ENCODE results near the gene VDR. TPM values are rescaled to one million over a fixed set of nuclear protein-coding genes. Genes with fewer than 3 reads are reported as not detected.

VDR gene
- total RNA-seq, 1 experiment from 2014 or later = 0.03 TPM

DNA sequence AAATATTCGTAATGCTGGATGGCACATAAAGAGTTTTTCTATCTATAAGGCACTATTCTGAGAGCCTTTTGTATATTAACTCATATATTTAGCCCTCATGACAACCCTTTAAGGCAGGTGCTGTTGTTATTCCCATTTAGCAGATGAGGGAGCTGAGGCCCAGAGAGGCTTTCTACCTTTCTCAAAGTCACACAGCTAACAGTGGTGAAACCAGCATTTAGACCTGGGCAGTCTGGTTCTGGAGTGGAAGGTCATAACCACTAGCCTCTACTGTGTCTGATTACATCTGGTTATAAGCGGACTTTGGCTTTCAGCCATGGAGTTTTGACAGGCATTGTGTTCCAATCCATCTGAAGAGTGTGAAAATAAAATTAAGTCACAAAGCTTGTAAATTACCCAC, 43.9 kb downstream of the VDR start:
- no peak for DNase-seq
- Histone ChIP-seq H3K27me3 (ENCODE audit: control insufficient read depth, insufficient read depth, low read length) (no peaks in the 10 kb centered on the region), H3K4me3 (ENCODE audit: insufficient read depth, low read depth, low read length) (no peak overlapping the region), H3K36me3 (replicated peaks; ENCODE audit: control insufficient read depth, insufficient read depth, low read length) (no peaks in the 10 kb centered on the region)

DNA sequence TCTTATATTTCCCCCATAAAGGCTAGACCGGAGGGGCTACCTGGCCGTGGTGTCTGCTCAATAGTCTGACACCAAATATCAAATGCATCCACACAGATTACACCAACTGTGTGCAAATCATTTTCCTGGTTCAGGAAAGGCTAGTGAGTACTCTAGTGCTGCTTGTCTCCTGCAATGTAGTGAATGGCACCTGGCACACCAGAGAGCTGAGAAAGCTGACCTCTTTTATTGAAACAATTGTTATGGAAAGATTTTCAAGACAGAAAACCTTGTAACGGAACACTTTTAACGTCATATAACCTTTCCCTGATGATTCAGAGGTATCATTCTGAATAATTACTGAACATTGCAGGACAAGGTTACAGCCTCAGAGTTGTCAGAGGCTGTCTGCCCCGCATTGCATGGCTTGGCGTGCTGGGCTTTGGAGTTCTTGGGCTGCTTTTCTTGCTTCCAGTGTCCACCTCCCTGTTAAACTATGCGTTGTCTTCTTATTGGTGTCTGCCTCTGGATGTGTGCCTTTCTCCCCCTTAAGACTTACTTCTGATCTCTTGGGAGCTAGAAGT, 44.4 kb downstream of the VDR start:
- DNase-seq = no peak
- no peaks in the 10 kb centered on the region for H3K36me3 ChIP-seq (replicated peaks; ENCODE audit: control insufficient read depth, insufficient read depth, low read length)
- no peaks in the 10 kb centered on the region for H3K27me3 ChIP-seq (ENCODE audit: control insufficient read depth, insufficient read depth, low read length)
- no peak overlapping the region for H3K4me3 ChIP-seq (ENCODE audit: insufficient read depth, low read depth, low read length)

DNA sequence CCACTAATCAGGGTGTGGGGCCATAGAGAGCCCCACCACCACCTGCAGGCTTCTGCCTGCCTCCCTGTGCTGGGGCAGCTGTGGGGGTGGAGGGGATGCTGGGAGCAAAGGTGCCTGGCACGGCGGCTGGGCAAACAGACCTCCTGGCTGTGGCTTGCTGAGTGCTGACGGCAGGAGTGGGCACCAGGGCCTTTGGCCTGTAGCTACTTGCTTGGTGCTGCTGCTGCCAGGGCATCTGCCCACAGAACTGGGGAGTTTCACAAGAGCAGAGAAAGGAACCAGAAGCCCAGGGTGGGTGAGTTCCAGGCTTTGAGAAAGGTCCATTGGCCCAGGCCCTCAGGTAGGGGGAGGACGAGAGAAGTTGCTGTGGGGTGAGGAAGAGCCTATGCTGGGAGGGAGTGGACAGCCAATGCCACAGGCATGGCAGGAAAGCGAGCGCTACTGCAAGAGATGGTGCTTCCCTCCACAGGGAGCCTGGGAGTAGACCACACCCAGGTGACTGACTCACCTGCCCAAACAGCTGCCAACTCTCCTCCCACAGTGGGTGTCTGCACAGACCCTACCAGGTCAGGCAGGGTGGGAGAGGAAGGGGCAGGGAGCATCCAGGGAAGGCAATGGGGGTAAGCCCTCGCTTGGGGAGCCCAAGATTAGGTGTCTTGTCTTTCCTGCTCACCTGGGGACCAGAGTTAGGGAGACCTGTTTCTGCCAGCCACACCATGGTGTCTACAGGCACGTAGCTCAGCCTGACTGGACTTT, 46.1 kb downstream of the VDR start:
- Histone ChIP-seq H3K36me3 (replicated peaks; ENCODE audit: control insufficient read depth, insufficient read depth, low read length) (no peaks in the 10 kb centered on the region), H3K27me3 (ENCODE audit: control insufficient read depth, insufficient read depth, low read length) (no peaks in the 10 kb centered on the region), H3K4me3 (ENCODE audit: insufficient read depth, low read depth, low read length) (no peak overlapping the region)
- DNase-seq = no peak

DNA sequence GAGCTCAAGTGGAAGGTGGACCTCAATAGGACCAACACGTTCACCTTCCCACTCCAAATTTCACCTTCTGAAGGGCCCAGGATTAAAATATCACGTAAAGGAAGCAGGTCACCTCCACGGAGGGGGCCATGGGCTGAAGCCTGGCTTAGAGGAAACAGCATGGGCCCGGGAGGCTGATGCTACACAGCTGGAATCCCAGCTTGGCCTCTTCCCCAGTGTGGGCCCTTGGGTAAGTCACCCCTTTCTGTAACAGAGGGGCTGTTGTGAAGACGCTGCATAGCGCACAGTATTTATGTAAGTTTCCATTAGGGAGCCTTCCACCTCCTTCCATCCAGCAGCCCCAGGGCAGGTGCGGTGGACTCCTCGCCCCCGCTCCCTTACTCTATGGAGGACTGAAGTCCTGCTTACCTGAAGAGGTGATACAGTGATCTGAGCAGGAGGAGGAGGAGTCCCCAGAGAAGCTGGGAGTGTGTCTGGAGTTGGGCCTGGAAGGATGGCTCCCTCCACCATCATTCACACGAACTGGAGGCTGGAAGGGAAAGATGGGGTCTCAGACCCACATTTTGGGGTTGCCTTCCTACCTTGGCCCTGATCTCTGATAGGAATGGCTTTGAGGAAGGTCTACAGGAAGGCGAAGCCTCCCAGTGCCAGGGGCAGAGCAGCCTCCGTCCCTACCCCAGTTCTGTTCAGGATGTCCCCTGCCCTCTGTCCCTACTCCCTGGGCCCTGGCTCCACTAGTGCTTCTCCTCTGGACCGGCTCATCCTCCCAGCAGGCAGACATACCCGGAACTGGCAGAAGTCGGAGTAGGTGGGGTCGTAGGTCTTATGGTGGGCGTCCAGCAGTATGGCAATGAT, 47.8 kb downstream of the VDR start:
- H3K36me3 ChIP-seq (replicated peaks; ENCODE audit: control insufficient read depth, insufficient read depth, low read length) = no peaks in the 10 kb centered on the region
- no peak for DNase-seq
- H3K27me3 ChIP-seq (ENCODE audit: control insufficient read depth, insufficient read depth, low read length) = no peaks in the 10 kb centered on the region
- H3K4me3 ChIP-seq (ENCODE audit: insufficient read depth, low read depth, low read length) = no peak overlapping the region

DNA sequence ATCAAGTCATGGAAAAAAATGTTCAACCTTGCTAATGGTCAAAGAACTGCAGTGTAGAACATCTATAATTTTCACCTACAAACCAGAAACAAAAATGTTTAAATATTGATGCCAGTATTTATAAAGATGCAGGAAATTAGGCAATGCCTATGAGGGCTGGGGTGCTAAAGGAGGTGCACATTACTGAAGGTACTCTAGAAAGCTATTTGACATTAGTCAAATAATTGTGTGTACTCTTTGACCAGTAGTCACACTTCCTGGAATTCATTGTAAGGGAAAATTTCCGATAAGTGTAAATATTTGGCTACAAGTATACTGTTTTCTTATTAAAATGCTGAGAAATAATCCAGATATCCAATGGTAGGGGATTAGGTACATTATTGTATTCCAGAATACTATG, 48.7 kb downstream of the VDR start:
- Histone ChIP-seq H3K36me3 (replicated peaks; ENCODE audit: control insufficient read depth, insufficient read depth, low read length) (no peaks in the 10 kb centered on the region), H3K27me3 (ENCODE audit: control insufficient read depth, insufficient read depth, low read length) (no peaks in the 10 kb centered on the region), H3K4me3 (ENCODE audit: insufficient read depth, low read depth, low read length) (no peak overlapping the region)
- no peak for DNase-seq

- Histone ChIP-seq H3K27me3 (ENCODE audit: control insufficient read depth, insufficient read depth, low read length) (no peaks in the 10 kb centered on the region; the same call in 1 of the 2 replicates), H3K36me3 (replicated peaks; ENCODE audit: control insufficient read depth, insufficient read depth, low read length) (no peaks in the 10 kb centered on the region), H3K4me3 (ENCODE audit: insufficient read depth, low read depth, low read length) (no peak overlapping the region)
- peak; percentile 59 for DNase-seq
Measured at GRCh38 chr12:47855502-47855901, 49.3 kb downstream of the VDR start.

GRCh38 chr12:47854531-47854930, 50.3 kb downstream of the VDR start:
- Histone ChIP-seq H3K4me3 (ENCODE audit: insufficient read depth, low read depth, low read length) (no peak overlapping the region), H3K36me3 (replicated peaks; ENCODE audit: control insufficient read depth, insufficient read depth, low read length) (no peaks in the 10 kb centered on the region), H3K27me3 (ENCODE audit: control insufficient read depth, insufficient read depth, low read length) (no peaks in the 10 kb centered on the region; the same call in 1 of the 2 replicates)
- no peak for DNase-seq

GRCh38 chr12:47852096-47852571, 52.7 kb downstream of the VDR start:
- no peaks in the 10 kb centered on the region; the same call in 1 of the 2 replicates for H3K27me3 ChIP-seq (ENCODE audit: control insufficient read depth, insufficient read depth, low read length)
- no peaks in the 10 kb centered on the region for H3K36me3 ChIP-seq (replicated peaks; ENCODE audit: control insufficient read depth, insufficient read depth, low read length)
- DNase-seq = no peak
- no peak overlapping the region for H3K4me3 ChIP-seq (ENCODE audit: insufficient read depth, low read depth, low read length)

DNA sequence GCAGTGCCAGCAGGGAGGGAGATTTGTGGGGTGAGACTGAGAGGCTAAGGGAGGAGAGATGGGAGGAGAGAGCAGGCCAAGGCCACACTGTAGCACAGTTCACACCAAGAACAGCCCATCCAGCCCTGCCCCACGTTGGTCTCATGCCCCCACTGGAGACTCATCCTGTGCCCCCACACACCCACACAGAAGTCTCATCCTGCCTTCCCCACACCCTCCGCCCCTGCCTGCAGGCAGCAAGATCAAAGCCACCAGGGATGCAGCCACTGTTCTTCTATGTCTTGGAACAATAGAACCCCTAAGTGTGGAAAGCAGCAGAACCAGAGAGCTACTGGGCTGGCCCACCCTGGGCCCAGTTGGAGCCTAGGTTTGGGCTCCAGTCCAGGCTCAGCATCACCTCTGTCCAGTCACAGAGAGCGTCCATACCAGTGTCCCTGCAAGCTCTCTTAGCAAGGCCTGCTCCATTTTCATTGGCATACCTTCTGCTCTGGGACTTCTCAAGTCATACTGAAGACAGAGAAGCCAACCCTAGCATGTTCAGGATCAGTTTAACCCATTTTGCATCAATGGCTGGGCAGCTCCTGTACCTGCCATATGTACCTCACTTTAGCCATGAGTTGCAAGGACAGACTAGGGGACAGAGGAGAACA, 53.4 kb downstream of the VDR start:
- Histone ChIP-seq H3K4me3 (ENCODE audit: insufficient read depth, low read depth, low read length) (no peak overlapping the region), H3K27me3 (ENCODE audit: control insufficient read depth, insufficient read depth, low read length) (no peaks in the 10 kb centered on the region; the same call in 1 of the 2 replicates), H3K36me3 (replicated peaks; ENCODE audit: control insufficient read depth, insufficient read depth, low read length) (no peaks in the 10 kb centered on the region)
- DNase-seq = no peak

- H3K4me3 ChIP-seq (ENCODE audit: insufficient read depth, low read depth, low read length) = no peak overlapping the region
- no peaks in the 10 kb centered on the region for H3K36me3 ChIP-seq (replicated peaks; ENCODE audit: control insufficient read depth, insufficient read depth, low read length)
- peak; percentile 70 for DNase-seq
- peaks cover 1% of the 10 kb centered on the region; the same call in 1 of the 2 replicates for H3K27me3 ChIP-seq (ENCODE audit: control insufficient read depth, insufficient read depth, low read length)
Measured at GRCh38 chr12:47850153-47851084, 54.4 kb downstream of the VDR start.

DNA sequence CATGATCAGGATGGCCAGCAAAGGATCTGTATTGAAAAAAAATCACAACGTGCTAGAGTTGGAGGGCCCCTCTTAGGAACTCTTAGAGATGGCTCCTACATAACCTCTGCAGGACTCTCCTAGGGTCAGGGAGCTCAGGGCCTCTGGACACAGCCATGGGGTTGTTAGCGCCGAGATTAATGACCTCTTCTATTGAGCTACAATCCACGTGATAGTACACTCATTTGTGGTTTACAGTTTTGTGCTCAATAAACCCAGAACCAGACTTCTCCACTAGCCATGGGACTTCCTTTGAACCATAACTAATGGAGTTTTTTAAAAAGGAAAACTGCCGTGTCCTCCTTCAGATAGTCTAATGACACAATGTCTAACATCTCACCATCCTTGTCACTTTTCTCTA, 55.5 kb downstream of the VDR start:
- no peaks in the 10 kb centered on the region for H3K36me3 ChIP-seq (replicated peaks; ENCODE audit: control insufficient read depth, insufficient read depth, low read length)
- no peak for DNase-seq
- peaks cover 1% of the 10 kb centered on the region; the same call in 1 of the 2 replicates for H3K27me3 ChIP-seq (ENCODE audit: control insufficient read depth, insufficient read depth, low read length)
- no peak overlapping the region for H3K4me3 ChIP-seq (ENCODE audit: insufficient read depth, low read depth, low read length)

DNA sequence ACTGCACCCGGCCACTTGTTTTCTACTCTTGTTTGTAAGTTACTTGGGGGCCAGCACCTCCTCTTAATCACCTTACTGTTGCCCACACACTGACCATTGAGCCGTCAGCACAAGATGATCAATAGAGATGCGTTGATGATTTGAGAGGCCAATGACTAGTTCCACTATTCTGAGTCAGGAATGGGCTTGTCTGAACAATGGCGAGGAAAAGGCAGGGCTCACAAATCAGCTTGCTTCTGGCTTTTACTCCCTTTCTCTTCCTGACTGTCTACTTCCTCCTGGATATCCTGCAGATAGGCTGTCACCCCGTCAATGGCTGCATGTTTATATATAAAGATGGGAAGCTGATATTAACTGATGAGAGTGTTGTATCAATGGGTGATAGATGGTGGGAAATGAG, 55.9 kb downstream of the VDR start:
- DNase-seq = no peak
- H3K4me3 ChIP-seq (ENCODE audit: insufficient read depth, low read depth, low read length) = no peak overlapping the region
- no peaks in the 10 kb centered on the region for H3K36me3 ChIP-seq (replicated peaks; ENCODE audit: control insufficient read depth, insufficient read depth, low read length)
- peaks cover 1% of the 10 kb centered on the region; the same call in 1 of the 2 replicates for H3K27me3 ChIP-seq (ENCODE audit: control insufficient read depth, insufficient read depth, low read length)

DNA sequence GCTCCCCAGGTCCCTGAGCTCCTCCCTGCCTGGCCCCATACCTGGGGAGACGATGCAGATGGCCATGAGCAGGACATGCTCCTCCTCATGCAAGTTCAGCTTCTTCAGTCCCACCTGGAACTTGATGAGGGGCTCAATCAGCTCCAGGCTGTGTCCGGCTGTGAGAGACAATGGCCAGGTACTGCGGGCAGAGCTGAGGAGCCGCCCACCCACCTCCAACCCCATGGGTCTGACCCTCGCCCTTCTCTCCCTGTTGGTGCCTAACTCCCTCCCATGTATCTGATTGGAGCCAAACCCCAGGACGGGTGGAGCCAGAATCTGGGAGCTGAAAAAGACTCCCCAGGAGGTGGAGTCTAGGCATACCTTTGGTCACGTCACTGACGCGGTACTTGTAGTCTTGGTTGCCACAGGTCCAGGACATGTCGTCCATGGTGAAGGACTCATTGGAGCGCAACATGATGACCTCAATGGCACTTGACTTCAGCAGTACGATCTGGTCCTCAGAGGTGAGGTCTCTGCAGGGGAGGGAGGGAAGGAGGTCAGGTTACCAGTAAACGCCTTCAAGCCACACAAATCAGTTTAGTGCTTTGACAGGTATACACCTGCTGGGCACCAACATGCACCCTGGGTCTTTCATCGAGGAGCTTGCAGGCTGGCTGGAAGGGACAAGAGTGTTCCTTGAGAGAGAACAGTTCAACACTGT, 58.3 kb downstream of the VDR start:
- Histone ChIP-seq H3K4me3 (ENCODE audit: insufficient read depth, low read depth, low read length) (no peak overlapping the region), H3K36me3 (replicated peaks; ENCODE audit: control insufficient read depth, insufficient read depth, low read length) (no peaks in the 10 kb centered on the region), H3K27me3 (ENCODE audit: control insufficient read depth, insufficient read depth, low read length) (peaks cover 1% of the 10 kb centered on the region; the same call in 1 of the 2 replicates)
- DNase-seq = no peak

Measured in H7 (cell line).